Inferior parietal cortex (tissue), 1 donor: ENCODE data around the gene DNAH5.
"Not testable (repeated sequence)": the region's sequence is repeated elsewhere in the genome, so short reads cannot be mapped to it uniquely, and the experiment has no call there.

Source experiments
- DNase-seq: peaks from one replicate; pipeline ENCODE4 v3.0.0-alpha.2; 2016; ENCODE audit errors: extremely low spot score

DNAH5 gene

GRCh38 chr5:13944560-13945199 lies at the start of gene DNAH5:
Gene DNAH5 (minus strand): TSS chr5:13944688. CDS start chr5:13944438, 250 bp downstream.
- DNase-seq, result no peak

- no peak for DNase-seq
Measured at GRCh38 chr5:13993926-13994325, 49.4 kb upstream of the DNAH5 start.

- no peak for DNase-seq
Measured at GRCh38 chr5:13992795-13993194, 48.3 kb upstream of the DNAH5 start.

GRCh38 chr5:13991365-13991764 lies 46.9 kb upstream of the DNAH5 start:
- DNase-seq, result no peak

- no peak for DNase-seq
Measured at GRCh38 chr5:13990896-13991295, 46.4 kb upstream of the DNAH5 start.

GRCh38 chr5:13989832-13990231 lies 45.3 kb upstream of the DNAH5 start:
- no peak for DNase-seq

- peak; percentile 74 for DNase-seq
Measured at GRCh38 chr5:13987843-13988464, 43.5 kb upstream of the DNAH5 start.

- no peak for DNase-seq
Measured at GRCh38 chr5:13985731-13986418, 41.4 kb upstream of the DNAH5 start.

- DNase-seq, result not testable (repeated sequence)
Measured at GRCh38 chr5:13984888-13985287, 40.4 kb upstream of the DNAH5 start.

- no peak for DNase-seq
Measured at GRCh38 chr5:13976867-13977830, 32.7 kb upstream of the DNAH5 start.

GRCh38 chr5:13976223-13976622 lies 31.7 kb upstream of the DNAH5 start:
- DNase-seq, result no peak

- DNase-seq, result no peak
Measured at GRCh38 chr5:13975246-13975645, 30.8 kb upstream of the DNAH5 start.

GRCh38 chr5:13973724-13974123 lies 29.2 kb upstream of the DNAH5 start:
- no peak for DNase-seq

- no peak for DNase-seq
Measured at GRCh38 chr5:13972029-13972428, 27.5 kb upstream of the DNAH5 start.

- DNase-seq, result peak; percentile 82
Measured at GRCh38 chr5:13957032-13957645, 12.7 kb upstream of the DNAH5 start.

GRCh38 chr5:13956471-13956870 lies 12.0 kb upstream of the DNAH5 start:
- DNase-seq, result no peak

GRCh38 chr5:13955896-13956295 lies 11.4 kb upstream of the DNAH5 start:
- DNase-seq, result no peak

- DNase-seq, result peak; percentile 64
Measured at GRCh38 chr5:13946111-13946510, 1.6 kb upstream of the DNAH5 start.

- DNase-seq, result no peak
Measured at GRCh38 chr5:13945271-13945670, 783 bp upstream of the DNAH5 start.

GRCh38 chr5:13943676-13944075 lies 812 bp downstream of the DNAH5 start:
- DNase-seq, result no peak

- DNase-seq, result no peak
Measured at GRCh38 chr5:13941468-13941867, 3.0 kb downstream of the DNAH5 start.
